MCF 10A (cell line): ENCODE data around the gene SDCBP2. TPM values are rescaled to one million over a fixed set of nuclear protein-coding genes. Genes with fewer than 3 reads are reported as not detected.

Experiments
- BruUV-seq: library from RNA; stranded (reverse); fragments of 400-500 nt; replicated peaks from 2 replicates; lab custom pipeline; 2021; lab: Mats Ljungman, UMichigan
- CTCF ChIA-PET: fragments of 300-600 bp; sonication (Branson Sonifier 250); formaldehyde crosslinking; extraction: SDS; loops from one replicate; lab custom pipeline; 2021; ENCODE audit warnings: antibody characterized with exemption, inconsistent platforms; lab: Yijun Ruan, JAX
- POLR2A ChIA-PET: fragments of 300-600, 350-650 bp; sonication (Branson Sonifier 250); formaldehyde crosslinking; extraction: SDS; loops from one replicate; lab custom pipeline; 2020; ENCODE audit warnings: antibody characterized with exemption, inconsistent platforms; lab: Yijun Ruan, JAX
- DNase-seq: peaks from one replicate; pipeline ENCODE4 v3.0.0-alpha.2; 2018; ENCODE audit not compliant: unreplicated experiment
- H3K27ac Mint-ChIP-seq: one replicate; pipeline ENCODE4 v1.8.0; 2022; ENCODE audit warnings: mild to moderate bottlenecking, low read depth, mixed read lengths; ENCODE audit not compliant: unreplicated experiment
- H3K27me3 Mint-ChIP-seq: one replicate; pipeline ENCODE4 v1.8.0; 2022; ENCODE audit warnings: mixed read lengths; ENCODE audit not compliant: insufficient read depth, unreplicated experiment
- H3K36me3 Mint-ChIP-seq: one replicate; pipeline ENCODE4 v1.8.0; 2022; ENCODE audit warnings: mild to moderate bottlenecking, moderate library complexity, mixed read lengths; ENCODE audit not compliant: insufficient read depth, unreplicated experiment
- H3K4me1 Mint-ChIP-seq: one replicate; pipeline ENCODE4 v1.8.0; 2022; ENCODE audit warnings: mixed read lengths; ENCODE audit not compliant: insufficient read depth, unreplicated experiment
- H3K4me3 Mint-ChIP-seq: one replicate; pipeline ENCODE4 v1.8.0; 2022; ENCODE audit warnings: mild to moderate bottlenecking, moderate library complexity, mixed read lengths; ENCODE audit not compliant: unreplicated experiment
- H3K9me3 Mint-ChIP-seq: one replicate; pipeline ENCODE4 v1.8.0; 2022; ENCODE audit warnings: mixed read lengths; ENCODE audit not compliant: unreplicated experiment
- intact Hi-C: fragments of 100-400 bp; cut with micrococcal nuclease; formaldehyde crosslinking; loops from 2 replicates; pipeline ENCODE4 v1.14.1; 2022
- total RNA-seq: library from RNA; stranded (reverse); gene quantifications from 2 replicates; pipeline ENCODE4 v1.2.3, GENCODE V29; 2022
- TF ChIP-seq, protein P1 (sequence below): fragments of 200-600 bp; IDR thresholded peaks from one replicate; pipeline ENCODE4 v1.8.0; 2022; ENCODE audit warnings: antibody characterized with exemption, mild to moderate bottlenecking; ENCODE audit not compliant: unreplicated experiment

The SDCBP2 gene
- total RNA-seq, 1 experiment from 2014 or later = 11.8 TPM

DNA sequence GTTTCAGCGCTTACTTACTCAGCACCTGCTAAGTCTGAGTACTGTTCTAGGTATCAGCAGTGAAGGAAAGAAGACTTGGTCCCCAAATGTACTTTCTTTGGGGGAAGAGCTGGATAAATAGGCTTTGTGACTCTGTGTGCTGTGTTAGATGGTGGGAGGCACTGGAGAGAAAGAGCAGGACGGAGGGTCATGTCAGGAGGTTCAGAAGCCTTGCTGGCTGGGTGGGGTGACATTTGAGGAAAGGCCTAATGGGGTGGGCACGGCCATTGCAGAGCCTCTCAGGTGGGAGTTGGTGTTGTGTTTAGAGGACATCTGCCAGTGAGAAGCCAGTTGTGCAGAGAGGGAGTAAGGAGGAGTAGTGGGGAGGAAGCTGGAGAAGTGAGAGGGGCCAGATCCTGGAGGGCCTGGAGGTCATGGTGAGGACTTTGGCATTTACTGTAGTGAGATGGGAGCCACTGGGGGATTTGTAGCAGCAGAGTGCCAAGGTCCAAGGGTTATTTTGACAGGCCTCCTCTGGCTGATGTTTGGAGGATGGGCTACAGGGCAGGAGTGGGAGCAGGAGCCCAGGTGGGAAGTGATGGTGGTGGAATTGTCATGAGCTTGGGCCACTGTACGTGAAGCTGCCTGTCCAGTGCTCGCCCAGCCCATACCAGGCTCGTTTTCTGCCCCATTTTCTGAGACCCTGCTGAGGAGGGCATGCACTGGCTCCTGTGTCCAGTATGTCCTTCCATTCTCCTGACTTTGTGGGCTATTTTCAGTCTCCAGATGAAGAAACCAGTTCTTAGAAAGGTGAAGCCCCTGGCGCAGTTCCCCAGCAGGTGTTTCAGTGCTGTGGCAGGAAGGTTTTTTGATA, 886 bp downstream of the SDCBP2 start:
- no peaks in the 10 kb centered on the region for H3K27me3 Mint-ChIP-seq
- BruUV-seq = no TSS peak
- peaks cover 28% of the 10 kb centered on the region for H3K4me1 Mint-ChIP-seq
- TF ChIP-seq, protein P1, sequence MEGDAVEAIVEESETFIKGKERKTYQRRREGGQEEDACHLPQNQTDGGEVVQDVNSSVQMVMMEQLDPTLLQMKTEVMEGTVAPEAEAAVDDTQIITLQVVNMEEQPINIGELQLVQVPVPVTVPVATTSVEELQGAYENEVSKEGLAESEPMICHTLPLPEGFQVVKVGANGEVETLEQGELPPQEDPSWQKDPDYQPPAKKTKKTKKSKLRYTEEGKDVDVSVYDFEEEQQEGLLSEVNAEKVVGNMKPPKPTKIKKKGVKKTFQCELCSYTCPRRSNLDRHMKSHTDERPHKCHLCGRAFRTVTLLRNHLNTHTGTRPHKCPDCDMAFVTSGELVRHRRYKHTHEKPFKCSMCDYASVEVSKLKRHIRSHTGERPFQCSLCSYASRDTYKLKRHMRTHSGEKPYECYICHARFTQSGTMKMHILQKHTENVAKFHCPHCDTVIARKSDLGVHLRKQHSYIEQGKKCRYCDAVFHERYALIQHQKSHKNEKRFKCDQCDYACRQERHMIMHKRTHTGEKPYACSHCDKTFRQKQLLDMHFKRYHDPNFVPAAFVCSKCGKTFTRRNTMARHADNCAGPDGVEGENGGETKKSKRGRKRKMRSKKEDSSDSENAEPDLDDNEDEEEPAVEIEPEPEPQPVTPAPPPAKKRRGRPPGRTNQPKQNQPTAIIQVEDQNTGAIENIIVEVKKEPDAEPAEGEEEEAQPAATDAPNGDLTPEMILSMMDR = no peak
- no peaks in the 10 kb centered on the region for H3K9me3 Mint-ChIP-seq
- no peak overlapping the region for H3K4me3 Mint-ChIP-seq
- H3K27ac Mint-ChIP-seq = no peak overlapping the region
- ChIA-PET CTCF (interaction anchor here (0.7 to 5.2 kb wide), 7 partner anchors 8 to 256 kb away, joined by 3 to 34 read pairs (median 4); partner anchors contain the start of gene NSFL1C), POLR2A (interaction anchor here (0.7 to 10.7 kb wide), 27 partner anchors 9 to 209 kb away, joined by 3 to 184 read pairs (median 5); partner anchors contain the start of genes FKBP1A, NSFL1C and PSMF1)
- H3K36me3 Mint-ChIP-seq = peaks cover 4% of the 10 kb centered on the region
- intact Hi-C loops = no loop called here
- no peak for DNase-seq

DNA sequence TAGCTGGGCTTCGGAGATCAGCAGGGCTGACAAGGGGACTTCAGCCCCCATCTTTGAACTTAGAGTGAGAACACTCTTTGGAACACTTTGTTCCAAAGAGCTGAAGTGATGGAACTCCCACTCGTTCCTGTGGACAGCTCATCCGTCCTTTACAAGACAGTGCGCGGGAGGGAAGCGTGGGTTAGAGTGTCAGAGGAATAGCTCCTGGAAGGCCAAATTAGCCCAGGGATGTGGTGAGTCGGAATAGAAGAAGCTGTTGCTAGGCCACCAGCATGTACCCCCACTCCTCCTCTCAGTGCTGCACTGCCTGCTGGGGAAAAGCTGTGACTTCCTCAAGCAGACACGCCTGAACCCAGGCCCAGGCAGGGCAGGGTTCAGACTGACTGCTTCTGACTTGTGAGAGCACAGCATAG, 1.7 kb downstream of the SDCBP2 start:
- no TSS peak for BruUV-seq
- TF ChIP-seq, protein P1 = no peak
- CTCF ChIA-PET = interaction anchor here (0.7 to 5.2 kb wide), 7 partner anchors 9 to 177 kb away, joined by 3 to 34 read pairs (median 4); partner anchors contain the start of gene NSFL1C
- H3K9me3 Mint-ChIP-seq = no peaks in the 10 kb centered on the region
- no peaks in the 10 kb centered on the region for H3K36me3 Mint-ChIP-seq
- H3K4me1 Mint-ChIP-seq = peaks cover 32% of the 10 kb centered on the region
- POLR2A ChIA-PET = interaction anchor here (0.5 to 10.7 kb wide), 20 partner anchors 9 to 400 kb away, joined by 3 to 184 read pairs (median 4); partner anchors contain the start of genes FKBP1A, NSFL1C and PSMF1
- no peak overlapping the region for H3K4me3 Mint-ChIP-seq
- intact Hi-C loops = no loop called here
- no peaks in the 10 kb centered on the region for H3K27me3 Mint-ChIP-seq
- no peak for DNase-seq
- H3K27ac Mint-ChIP-seq = no peak overlapping the region

GRCh38 chr20:1326031-1326930, 2.7 kb downstream of the SDCBP2 start:
- no peaks in the 10 kb centered on the region for H3K9me3 Mint-ChIP-seq
- CTCF ChIA-PET = interaction anchor here (0.8 to 5.2 kb wide), 3 partner anchors 45 to 178 kb away, joined by 4 to 34 read pairs (median 8); no protein-coding TSS in a partner anchor
- POLR2A ChIA-PET = interaction anchor here (0.5 to 10.7 kb wide), 45 partner anchors 9 to 992 kb away, joined by 3 to 184 read pairs (median 4); partner anchors contain the start of genes FKBP1A, NSFL1C, PSMF1 and RAD21L1
- no peak for DNase-seq
- BruUV-seq = no TSS peak
- H3K36me3 Mint-ChIP-seq = no peaks in the 10 kb centered on the region
- peaks cover 35% of the 10 kb centered on the region for H3K4me1 Mint-ChIP-seq
- H3K27ac Mint-ChIP-seq = no peak overlapping the region
- intact Hi-C loops = no loop called here
- no peaks in the 10 kb centered on the region for H3K27me3 Mint-ChIP-seq
- TF ChIP-seq, protein P1 = no peak
- no peak overlapping the region for H3K4me3 Mint-ChIP-seq
